Fibroblast of lung (primary cell): ENCODE measurements around the gene TAP1. TPM values are rescaled to one million over a fixed set of nuclear protein-coding genes. Genes with fewer than 3 reads are reported as not detected.

ENCODE experiments used
- DNase-seq, 2 donors: peaks; one replicate each; pipeline versions ENCODE4 v3.0.0 to v3.0.0-alpha.2; 2010; ENCODE audit warnings: low read depth in 2 of 2
- H2AFZ ChIP-seq: 2 replicates; pipeline ENCODE4 v1.5.1; 2012; ENCODE audit warnings: low read length, control low read depth, inconsistent platforms
- H3K27ac ChIP-seq: 2 replicates; pipeline ENCODE4 v1.5.1; 2011; ENCODE audit warnings: low read length, control low read depth; ENCODE audit not compliant: insufficient read depth
- H3K27me3 ChIP-seq: 2 replicates; pipeline ENCODE4 v1.5.1; 2011; ENCODE audit warnings: mild to moderate bottlenecking, low read length; ENCODE audit not compliant: control insufficient read depth, insufficient read depth
- H3K36me3 ChIP-seq: 2 replicates; pipeline ENCODE4 v1.5.1; 2011; ENCODE audit warnings: low read length; ENCODE audit not compliant: control insufficient read depth, insufficient read depth
- H3K4me1 ChIP-seq: 2 replicates; pipeline ENCODE4 v1.5.1; 2011; ENCODE audit warnings: low read length; ENCODE audit not compliant: control insufficient read depth, insufficient read depth; ENCODE audit errors: extremely low read depth
- H3K4me2 ChIP-seq: 2 replicates; pipeline ENCODE4 v1.5.1; 2011; ENCODE audit warnings: low read length, control low read depth; ENCODE audit not compliant: insufficient read depth; ENCODE audit errors: extremely low read depth
- H3K4me3 ChIP-seq, 4 experiments: fragments of 200-600 bp in 1 of 4; sonication (generic) in 1 of 4; replicated peaks in 1 of 4; 2 replicates each; pipeline ENCODE4 v1.5.1; 2011 to 2016; ENCODE audit warnings: low read length in 4 of 4, low read depth in 3 of 4, mild to moderate bottlenecking in 3 of 4, control low read depth in 2 of 4, inconsistent platforms in 1 of 4, mixed read lengths in 1 of 4; ENCODE audit not compliant: insufficient read depth in 1 of 4; ENCODE audit errors: control extremely low read depth in 1 of 4
- H3K79me2 ChIP-seq: 2 replicates; pipeline ENCODE4 v1.5.1; 2012; ENCODE audit warnings: mild to moderate bottlenecking, low read length, inconsistent platforms; ENCODE audit not compliant: control insufficient read depth, insufficient read depth
- H3K9ac ChIP-seq: 2 replicates; pipeline ENCODE4 v1.5.1; 2011; ENCODE audit warnings: mild to moderate bottlenecking, low read length, control low read depth; ENCODE audit not compliant: insufficient read depth
- H3K9me3 ChIP-seq: 2 replicates; pipeline ENCODE4 v1.5.1; 2012; ENCODE audit warnings: low read depth, low read length; ENCODE audit not compliant: control insufficient read depth, insufficient read depth
- H4K20me1 ChIP-seq: 2 replicates; pipeline ENCODE4 v1.5.1; 2011; ENCODE audit warnings: low read length; ENCODE audit not compliant: control insufficient read depth, insufficient read depth; ENCODE audit errors: extremely low read depth
- CTCF ChIP-seq, 2 donors: IDR thresholded peaks in 1 of 2; conservative IDR thresholded peaks in 1 of 2; 1 replicate in 1 of 2; 2 replicates in 1 of 2; pipeline ENCODE4 v1.5.1; 2011 to 2012; ENCODE audit warnings: low read length in 2 of 2, control low read depth in 1 of 2, inconsistent platforms in 1 of 2, low read depth in 1 of 2, mild to moderate bottlenecking in 1 of 2
- EZH2 ChIP-seq: IDR thresholded peaks from 2 replicates; pipeline ENCODE4 v1.5.1; 2012; ENCODE audit warnings: low read length, control low read depth, mild to moderate bottlenecking; ENCODE audit errors: missing control alignments
- polyA plus RNA-seq, 2 donors: library from polyadenylated mRNA; depleted of rRNA in 1 of 2; stranded (reverse) in 1 of 2; unstranded in 1 of 2; fragments of >200 nt; gene quantifications; 2 replicates each; pipeline ENCODE4 v1.2.1, GENCODE V29; 2011 to 2012; ENCODE audit warnings: missing spikeins in 1 of 2
- total RNA-seq: library from RNA; depleted of rRNA; stranded (reverse); fragments of >200 nt; gene quantifications from 2 replicates; pipeline ENCODE4 v1.2.1, GENCODE V29; 2014

Gene TAP1
- total and polyA plus RNA-seq, 2 donors (not counting 1 experiment from before 2014, with no cell fraction given), result 31.4 to 107 TPM

GRCh38 chr6:32858194-32858593 is 4.7 kb upstream of the TAP1 start:
- no peaks in the 10 kb centered on the region for H3K36me3 ChIP-seq
- H3K9ac ChIP-seq, result no peak overlapping the region
- no peak for DNase-seq
- H3K27me3 ChIP-seq, result no peaks in the 10 kb centered on the region
- H3K4me2 ChIP-seq, result no peak overlapping the region
- H3K9me3 ChIP-seq, result no peaks in the 10 kb centered on the region
- H4K20me1 ChIP-seq, result no peaks in the 10 kb centered on the region
- H2AFZ ChIP-seq, result no peak overlapping the region
- no peaks in the 10 kb centered on the region for H3K4me1 ChIP-seq
- no peak overlapping the region for H3K4me3 ChIP-seq
- no peak for TF ChIP-seq EZH2
- TF ChIP-seq CTCF (conservative IDR thresholded peaks at IDR 0.05 in 1 of 2, IDR thresholded peaks at IDR 0.05 in 1 of 2; ENCODE audit: low read depth in 1 of 2, low read length in 2 of 2), result no peak
- no peaks in the 10 kb centered on the region for H3K79me2 ChIP-seq
- no peak overlapping the region for H3K27ac ChIP-seq

GRCh38 chr6:32857156-32857891 is 3.8 kb upstream of the TAP1 start:
- Histone ChIP-seq H3K27ac (no peak overlapping the region), H3K79me2 (peaks cover 2% of the 10 kb centered on the region), H3K4me1 (no peaks in the 10 kb centered on the region), H3K4me2 (no peak overlapping the region), H3K4me3 (no peak overlapping the region), H2AFZ (no peak overlapping the region), H3K9ac (no peak overlapping the region), H3K27me3 (no peaks in the 10 kb centered on the region), H3K36me3 (no peaks in the 10 kb centered on the region), H3K9me3 (no peaks in the 10 kb centered on the region), H4K20me1 (no peaks in the 10 kb centered on the region)
- TF ChIP-seq CTCF (conservative IDR thresholded peaks at IDR 0.05 in 1 of 2, IDR thresholded peaks at IDR 0.05 in 1 of 2; ENCODE audit: low read depth in 1 of 2, low read length in 2 of 2), result no peak
- DNase-seq, result no peak

GRCh38 chr6:32855467-32856174 is 2.1 kb upstream of the TAP1 start:
- DNase-seq, result no peak
- Histone ChIP-seq H3K4me2 (no peak overlapping the region), H3K9me3 (no peaks in the 10 kb centered on the region), H3K79me2 (peaks cover 12% of the 10 kb centered on the region), H3K4me3 (peak overlapping the region in 1 of 4 experiments; percentile 97), H3K4me1 (peaks cover 6% of the 10 kb centered on the region), H3K27ac (no peak overlapping the region), H2AFZ (no peak overlapping the region), H3K36me3 (peaks cover 3% of the 10 kb centered on the region), H3K9ac (no peak overlapping the region), H4K20me1 (no peaks in the 10 kb centered on the region), H3K27me3 (no peaks in the 10 kb centered on the region)
- no peak for TF ChIP-seq EZH2
